ENCODE data around the gene FHIT.

The FHIT gene

GRCh38 chr3:59996056-59996455, 1255.2 kb downstream of the FHIT start:
- no peak for DNase-seq (ENCODE audit: low read depth)

- DNase-seq (ENCODE audit: low read depth), result no peak
These were observed 1255.7 kb downstream of the FHIT start for GRCh38 chr3:59995563-59995962.

GRCh38 chr3:59994732-59995304, 1256.4 kb downstream of the FHIT start:
- DNase-seq (ENCODE audit: low read depth), result no peak

- DNase-seq (ENCODE audit: low read depth), result no peak
These were observed 1258.7 kb downstream of the FHIT start for GRCh38 chr3:59992578-59992977.

- DNase-seq (ENCODE audit: low read depth), result no peak
These were observed 1260.3 kb downstream of the FHIT start for GRCh38 chr3:59990915-59991314.

GRCh38 chr3:59982510-59982909, 1268.7 kb downstream of the FHIT start:
- no peak for DNase-seq (ENCODE audit: low read depth)

- no peak for DNase-seq (ENCODE audit: low read depth)
These were observed 1269.9 kb downstream of the FHIT start for GRCh38 chr3:59981377-59981776.

- no peak for DNase-seq (ENCODE audit: low read depth)
These were observed 1270.7 kb downstream of the FHIT start for GRCh38 chr3:59980576-59980975.

- no peak for DNase-seq (ENCODE audit: low read depth)
These were observed 1271.7 kb downstream of the FHIT start for GRCh38 chr3:59979542-59979941.

- peak; percentile 12 for DNase-seq (ENCODE audit: low read depth)
These were observed 1272.3 kb downstream of the FHIT start for GRCh38 chr3:59978979-59979378.

GRCh38 chr3:59970796-59971195, 1280.5 kb downstream of the FHIT start:
- DNase-seq (ENCODE audit: low read depth), result no peak

- DNase-seq (ENCODE audit: low read depth), result no peak
These were observed 1280.9 kb downstream of the FHIT start for GRCh38 chr3:59970376-59970775.

GRCh38 chr3:59968513-59969045, 1282.7 kb downstream of the FHIT start:
- DNase-seq (ENCODE audit: low read depth), result no peak

- DNase-seq (ENCODE audit: low read depth), result no peak
These were observed 1287.6 kb downstream of the FHIT start for GRCh38 chr3:59963676-59964075.

- no peak for DNase-seq (ENCODE audit: low read depth)
These were observed 1294.1 kb downstream of the FHIT start for GRCh38 chr3:59957150-59957549.

GRCh38 chr3:59953104-59953503, 1298.1 kb downstream of the FHIT start:
- no peak for DNase-seq (ENCODE audit: low read depth)

GRCh38 chr3:59949311-59949710, 1301.9 kb downstream of the FHIT start:
- no peak for DNase-seq (ENCODE audit: low read depth)

GRCh38 chr3:59946401-59946800, 1304.9 kb downstream of the FHIT start:
- DNase-seq (ENCODE audit: low read depth), result no peak

GRCh38 chr3:59940718-59941117, 1310.5 kb downstream of the FHIT start:
- DNase-seq (ENCODE audit: low read depth), result no peak

GRCh38 chr3:59939826-59940426, 1311.3 kb downstream of the FHIT start:
- DNase-seq (ENCODE audit: low read depth), result no peak

GRCh38 chr3:59938828-59939227, 1312.4 kb downstream of the FHIT start:
- DNase-seq (ENCODE audit: low read depth), result no peak

GRCh38 chr3:59937201-59937600, 1314.1 kb downstream of the FHIT start:
- no peak for DNase-seq (ENCODE audit: low read depth)

- no peak for DNase-seq (ENCODE audit: low read depth)
These were observed 1314.8 kb downstream of the FHIT start for GRCh38 chr3:59936472-59936871.

- DNase-seq (ENCODE audit: low read depth), result no peak
These were observed 1316.2 kb downstream of the FHIT start for GRCh38 chr3:59935025-59935424.
